CD4-positive, alpha-beta T cell (primary cell): ENCODE data around the gene ACAD8. TPM values are rescaled to one million over a fixed set of nuclear protein-coding genes. Genes with fewer than 3 reads are reported as not detected.

ENCODE experiments used
- ATAC-seq: fragments of 200-7000 bp; cut with Tn5 transposase; one replicate; pipeline ENCODE4 v1.10.0; 2022; ENCODE audit warnings: mild to moderate bottlenecking; ENCODE audit not compliant: poor library complexity
- CTCF ChIA-PET: fragments of 350-600 bp; sonication (Branson Sonifier 250); formaldehyde crosslinking; loops from one replicate; lab custom pipeline; 2021; ENCODE audit warnings: antibody characterized with exemption, inconsistent platforms; lab: Charles Lee
- POLR2A ChIA-PET: fragments of 350-600 bp; sonication (Branson Sonifier 250); formaldehyde crosslinking; loops from one replicate; lab custom pipeline; 2021; ENCODE audit warnings: antibody characterized with exemption, inconsistent platforms; lab: Charles Lee
- DNase-seq, 14 experiments: peaks; one replicate each; pipeline ENCODE4 v3.0.0-alpha.2; 2013 to 2020; ENCODE audit warnings: mixed read lengths in 2 of 14
- H3K27ac ChIP-seq, 2 donors: one replicate each; pipeline versions ENCODE4 v1.5.1 to v1.7.0; 2013; ENCODE audit warnings: low read length in 2 of 2, low read depth in 1 of 2, mild to moderate bottlenecking in 1 of 2
- H3K27me3 ChIP-seq, 2 experiments: 1 replicate in 1 of 2; 2 replicates in 1 of 2; pipeline versions ENCODE4 v1.6.1 to v1.7.0; 2013; ENCODE audit warnings: low read length in 2 of 2, control low read depth in 1 of 2, mild to moderate bottlenecking in 1 of 2, moderate library complexity in 1 of 2; ENCODE audit not compliant: insufficient read depth in 2 of 2, control insufficient read depth in 1 of 2
- H3K36me3 ChIP-seq: one replicate; pipeline ENCODE4 v1.6.1; 2013; ENCODE audit warnings: low read length, control low read depth; ENCODE audit not compliant: insufficient read depth
- H3K4me1 ChIP-seq: one replicate; pipeline ENCODE4 v1.6.1; 2013; ENCODE audit warnings: low read length, control low read depth; ENCODE audit not compliant: insufficient read depth
- H3K4me3 ChIP-seq: one replicate; pipeline ENCODE4 v1.5.1; 2013; ENCODE audit warnings: mild to moderate bottlenecking, low read length, moderate library complexity
- H3K9me3 ChIP-seq, 2 experiments: 1 replicate in 1 of 2; 2 replicates in 1 of 2; pipeline versions ENCODE4 v1.6.1 to v1.7.0; 2013; ENCODE audit warnings: low read length in 2 of 2, mild to moderate bottlenecking in 2 of 2, control low read depth in 1 of 2, moderate library complexity in 1 of 2; ENCODE audit not compliant: control insufficient read depth in 1 of 2, insufficient read depth in 1 of 2
- H3K27ac Mint-ChIP-seq: one replicate; pipeline ENCODE4 v1.8.0; 2020; ENCODE audit warnings: mixed read lengths
- H3K27me3 Mint-ChIP-seq: one replicate; pipeline ENCODE4 v1.8.0; 2021; ENCODE audit warnings: mixed read lengths
- H3K36me3 Mint-ChIP-seq: one replicate; pipeline ENCODE4 v1.8.0; 2021; ENCODE audit warnings: low read depth, mixed read lengths
- H3K4me1 Mint-ChIP-seq: one replicate; pipeline ENCODE4 v1.8.0; 2021; ENCODE audit warnings: low read depth, mixed read lengths
- H3K4me3 Mint-ChIP-seq: one replicate; pipeline ENCODE4 v1.8.0; 2020; ENCODE audit warnings: mild to moderate bottlenecking, mixed read lengths
- H3K9me3 Mint-ChIP-seq: one replicate; pipeline ENCODE4 v1.8.0; 2020; ENCODE audit warnings: mixed read lengths
- intact Hi-C, 2 experiments: fragments of 100-400 bp; cut with DNase I in 1 of 2; cut with micrococcal nuclease in 1 of 2; formaldehyde crosslinking; loops; one replicate each; pipeline versions ENCODE4 v1.15.1 to v1.9.0; 2023 to 2025; cut with DNase I, micrococcal nuclease
- total RNA-seq, 174 experiments: library from RNA in 2 of 174; stranded (reverse) in 2 of 174; gene quantifications; one replicate each; pipeline ENCODE4 v1.2.3 and lab custom pipeline; 2021 to 2026
- TF ChIP-seq, protein P1 (sequence below): fragments of 200-600 bp; IDR thresholded peaks from one replicate; pipeline ENCODE4 v1.8.0; 2022; ENCODE audit warnings: antibody characterized with exemption, mild to moderate bottlenecking

The ACAD8 gene
- total RNA-seq, 2 experiments from 2014 or later: 15.0 to 16.3 TPM

GRCh38 chr11:134248910-134249480 lies 4.4 kb upstream of the ACAD8 start:
- no peak for ATAC-seq
- no peak overlapping the region for H3K4me3 Mint-ChIP-seq
- CTCF ChIA-PET: interaction anchor here (1.1 kb wide), 1 partner anchor 27 kb away, joined by 4 read pairs; the partner anchor contains the start of gene GLB1L3

GRCh38 chr11:134250246-134250645 lies 3.1 kb upstream of the ACAD8 start:
- TF ChIP-seq, protein P1, sequence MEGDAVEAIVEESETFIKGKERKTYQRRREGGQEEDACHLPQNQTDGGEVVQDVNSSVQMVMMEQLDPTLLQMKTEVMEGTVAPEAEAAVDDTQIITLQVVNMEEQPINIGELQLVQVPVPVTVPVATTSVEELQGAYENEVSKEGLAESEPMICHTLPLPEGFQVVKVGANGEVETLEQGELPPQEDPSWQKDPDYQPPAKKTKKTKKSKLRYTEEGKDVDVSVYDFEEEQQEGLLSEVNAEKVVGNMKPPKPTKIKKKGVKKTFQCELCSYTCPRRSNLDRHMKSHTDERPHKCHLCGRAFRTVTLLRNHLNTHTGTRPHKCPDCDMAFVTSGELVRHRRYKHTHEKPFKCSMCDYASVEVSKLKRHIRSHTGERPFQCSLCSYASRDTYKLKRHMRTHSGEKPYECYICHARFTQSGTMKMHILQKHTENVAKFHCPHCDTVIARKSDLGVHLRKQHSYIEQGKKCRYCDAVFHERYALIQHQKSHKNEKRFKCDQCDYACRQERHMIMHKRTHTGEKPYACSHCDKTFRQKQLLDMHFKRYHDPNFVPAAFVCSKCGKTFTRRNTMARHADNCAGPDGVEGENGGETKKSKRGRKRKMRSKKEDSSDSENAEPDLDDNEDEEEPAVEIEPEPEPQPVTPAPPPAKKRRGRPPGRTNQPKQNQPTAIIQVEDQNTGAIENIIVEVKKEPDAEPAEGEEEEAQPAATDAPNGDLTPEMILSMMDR: no peak
- Mint-ChIP-seq H3K9me3 (no peaks in the 10 kb centered on the region), H3K4me1 (peaks cover 35% of the 10 kb centered on the region), H3K4me3 (no peak overlapping the region), H3K36me3 (peaks cover 76% of the 10 kb centered on the region), H3K27me3 (no peaks in the 10 kb centered on the region), H3K27ac (no peak overlapping the region)
- Histone ChIP-seq H3K27me3 (no peaks in the 10 kb centered on the region), H3K4me1 (peaks cover 19% of the 10 kb centered on the region), H3K27ac (no peak overlapping the region), H3K9me3 (no peaks in the 10 kb centered on the region), H3K36me3 (peaks cover 58% of the 10 kb centered on the region), H3K4me3 (no peak overlapping the region)
- DNase-seq: no peak
- ChIA-PET CTCF (interaction anchor here (0.8 kb wide), 1 partner anchor 26 kb away, joined by 3 read pairs; no protein-coding TSS in a partner anchor), POLR2A (interaction anchor here (1.1 to 6.6 kb wide), 2 partner anchors 25 kb away, joined by 3 to 94 read pairs; partner anchors contain the start of genes NCAPD3 and VPS26B)
- no peak for ATAC-seq
- intact Hi-C loops: loop anchor here in 1 of 2 experiments (10.0 kb wide), 1 partner anchor 185 kb away; the partner anchor contains the start of gene JAM3

More at GRCh38 chr11:134248910-134249480, 4.4 kb upstream of the ACAD8 start:
- peaks cover 13% of the 10 kb centered on the region for H3K4me1 ChIP-seq
- H3K36me3 Mint-ChIP-seq: peaks cover 89% of the 10 kb centered on the region
- TF ChIP-seq, protein P1: no peak
- no peaks in the 10 kb centered on the region for H3K27me3 Mint-ChIP-seq
- H3K36me3 ChIP-seq: peaks cover 69% of the 10 kb centered on the region
- H3K9me3 Mint-ChIP-seq: no peaks in the 10 kb centered on the region
- H3K27ac ChIP-seq: no peak overlapping the region
- POLR2A ChIA-PET: interaction anchor here (6.6 kb wide), 1 partner anchor 24 kb away, joined by 94 read pairs; the partner anchor contains the start of genes NCAPD3 and VPS26B
- H3K9me3 ChIP-seq: no peaks in the 10 kb centered on the region
- peaks cover 25% of the 10 kb centered on the region for H3K4me1 Mint-ChIP-seq
- no peaks in the 10 kb centered on the region for H3K27me3 ChIP-seq
- DNase-seq: no peak
- H3K4me3 ChIP-seq: no peak overlapping the region
- intact Hi-C loops: no loop called here
- H3K27ac Mint-ChIP-seq: no peak overlapping the region

DNA sequence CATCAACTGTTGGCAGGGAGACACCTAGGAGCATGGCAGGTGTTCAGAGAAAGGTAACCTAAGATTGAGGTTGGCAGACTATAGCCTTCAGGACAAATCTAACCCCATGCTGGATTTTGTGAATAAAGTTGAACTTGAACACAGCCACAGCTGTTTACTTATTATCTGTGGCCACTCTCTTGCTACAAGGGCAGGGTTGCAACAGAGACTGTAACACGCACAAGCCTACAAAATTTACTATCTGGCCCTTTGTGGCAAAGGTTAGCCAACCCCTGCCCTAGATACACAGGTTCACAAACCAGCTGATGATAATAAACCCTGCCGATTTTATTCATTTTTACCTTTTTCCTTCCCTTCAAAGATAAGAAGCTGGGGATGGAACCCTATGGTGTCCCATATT lies 2.7 kb upstream of the ACAD8 start:
- H3K4me3 Mint-ChIP-seq: peak overlapping the region; percentile 32
- peaks cover 19% of the 10 kb centered on the region for H3K4me1 ChIP-seq
- H3K27me3 Mint-ChIP-seq: no peaks in the 10 kb centered on the region
- H3K4me1 Mint-ChIP-seq: peaks cover 39% of the 10 kb centered on the region
- peaks cover 54% of the 10 kb centered on the region for H3K36me3 ChIP-seq
- H3K9me3 ChIP-seq: no peaks in the 10 kb centered on the region
- no peaks in the 10 kb centered on the region for H3K9me3 Mint-ChIP-seq
- no peak overlapping the region for H3K27ac Mint-ChIP-seq
- no peaks in the 10 kb centered on the region for H3K27me3 ChIP-seq
- H3K4me3 ChIP-seq: no peak overlapping the region
- intact Hi-C loops: loop anchor here in 1 of 2 experiments (10.0 kb wide), 1 partner anchor 186 kb away; the partner anchor contains the start of gene JAM3
- TF ChIP-seq, protein P1: no peak
- peaks cover 72% of the 10 kb centered on the region for H3K36me3 Mint-ChIP-seq
- ChIA-PET CTCF (interaction anchor here (0.8 kb wide), 1 partner anchor 25 kb away, joined by 3 read pairs; no protein-coding TSS in a partner anchor), POLR2A (interaction anchor here (1.1 to 6.6 kb wide), 3 partner anchors 24 to 26 kb away, joined by 3 to 94 read pairs (median 44); partner anchors contain the start of genes GLB1L3, NCAPD3 and VPS26B)
- H3K27ac ChIP-seq: no peak overlapping the region
- DNase-seq (no peak), ATAC-seq (no peak)
